Natural killer cell (primary cell): ENCODE results near the gene PXDN. TPM values are rescaled to one million over a fixed set of nuclear protein-coding genes. Genes with fewer than 3 reads are reported as not detected.

Source experiments
- ATAC-seq, 3 donors: fragments of 150-1000 bp in 2 of 3; fragments of 200-7000 bp in 1 of 3; cut with Tn5 transposase; 1 replicate in 1 of 3; 2 replicates in 2 of 3; pipeline ENCODE4 v1.10.0; 2021; ENCODE audit warnings: mild to moderate bottlenecking in 2 of 3, moderate library complexity in 2 of 3
- DNase-seq, 2 donors: peaks; one replicate each; pipeline versions ENCODE4 v3.0.0 to v3.0.0-alpha.2; 2013 to 2021; ENCODE audit warnings: mixed read lengths in 1 of 2
- H3K27ac ChIP-seq: one replicate; pipeline ENCODE4 v1.5.1; 2013; ENCODE audit warnings: mild to moderate bottlenecking, low read length
- H3K27me3 ChIP-seq: one replicate; pipeline ENCODE4 v1.6.1; 2013; ENCODE audit warnings: low read length; ENCODE audit not compliant: control insufficient read depth, insufficient read depth
- H3K36me3 ChIP-seq: one replicate; pipeline ENCODE4 v1.6.1; 2013; ENCODE audit warnings: low read length; ENCODE audit not compliant: control insufficient read depth, insufficient read depth
- H3K4me1 ChIP-seq: one replicate; pipeline ENCODE4 v1.6.1; 2013; ENCODE audit warnings: low read length; ENCODE audit not compliant: control insufficient read depth, insufficient read depth
- H3K4me3 ChIP-seq: one replicate; pipeline ENCODE4 v1.5.1; 2013; ENCODE audit warnings: low read length
- H3K9me3 ChIP-seq: one replicate; pipeline ENCODE4 v1.6.1; 2013; ENCODE audit warnings: low read length; ENCODE audit not compliant: control insufficient read depth, insufficient read depth
- H3K27ac Mint-ChIP-seq, 2 donors: one replicate each; pipeline ENCODE4 v1.8.0; 2022; ENCODE audit warnings: mild to moderate bottlenecking in 2 of 2, mixed read lengths in 2 of 2, moderate library complexity in 1 of 2
- H3K27me3 Mint-ChIP-seq, 2 donors: one replicate each; pipeline ENCODE4 v1.8.0; 2022; ENCODE audit warnings: low read depth in 2 of 2, mixed read lengths in 2 of 2
- H3K36me3 Mint-ChIP-seq: one replicate; pipeline ENCODE4 v1.8.0; 2022; ENCODE audit warnings: mixed read lengths
- H3K4me1 Mint-ChIP-seq, 2 donors: one replicate each; pipeline ENCODE4 v1.8.0; 2022; ENCODE audit warnings: mixed read lengths in 2 of 2
- H3K4me3 Mint-ChIP-seq: one replicate; pipeline ENCODE4 v1.8.0; 2022; ENCODE audit warnings: mild to moderate bottlenecking, moderate library complexity, mixed read lengths
- H3K9me3 Mint-ChIP-seq, 2 donors: one replicate each; pipeline ENCODE4 v1.8.0; 2022; ENCODE audit warnings: mixed read lengths in 2 of 2
- CTCF ChIP-seq: fragments of 200-600 bp; IDR thresholded peaks from one replicate; pipeline ENCODE4 v1.8.0; 2022; ENCODE audit warnings: antibody characterized with exemption
- WGBS: methylation state at CpG from one replicate; pipeline ENCODE4 v1.1.7; 2013; ENCODE audit warnings: missing lambda C conversion rate; ENCODE audit not compliant: insufficient coverage; 5-methylcytosine and 5-hydroxymethylcytosine counted together
- intact Hi-C: fragments of 100-400 bp; cut with micrococcal nuclease; formaldehyde crosslinking; loops from one replicate; pipeline ENCODE4 v1.14.2; 2022
- total RNA-seq, 4 donors: library from RNA; stranded (reverse); fragments of 120-200 nt in 1 of 4; gene quantifications; one replicate each; pipeline versions ENCODE4 v1.2.3 to v1.2.4, GENCODE V29; 2013 to 2022

PXDN gene
- total RNA-seq, 3 donors from 2014 or later (not counting 1 experiment from before 2014, with no cell fraction given), result 2.1 to 3.7 (median 2.5) TPM

GRCh38 chr2:1793001-1793867 lies 48.9 kb upstream of the PXDN start:
- H3K4me3 Mint-ChIP-seq, result no peak overlapping the region
- H3K36me3 Mint-ChIP-seq, result no peaks in the 10 kb centered on the region
- Histone ChIP-seq H3K36me3 (no peaks in the 10 kb centered on the region), H3K4me3 (no peak overlapping the region), H3K9me3 (peaks cover 3% of the 10 kb centered on the region), H3K27ac (no peak overlapping the region), H3K4me1 (no peaks in the 10 kb centered on the region), H3K27me3 (no peaks in the 10 kb centered on the region)
- intact Hi-C loops, result no loop called here
- no peak for ATAC-seq
- 91% methylated on average over 23 of the region's 23 CpGs for WGBS
- DNase-seq, result no peak
- TF ChIP-seq CTCF, result no peak
- no peaks in the 10 kb centered on the region for H3K9me3 Mint-ChIP-seq
- H3K4me1 Mint-ChIP-seq, result peaks cover 0 to 7% of the 10 kb centered on the region in 2 donors
- H3K27ac Mint-ChIP-seq, result no peak overlapping the region
- H3K27me3 Mint-ChIP-seq, result peaks cover 2 to 7% of the 10 kb centered on the region in 2 donors

DNA sequence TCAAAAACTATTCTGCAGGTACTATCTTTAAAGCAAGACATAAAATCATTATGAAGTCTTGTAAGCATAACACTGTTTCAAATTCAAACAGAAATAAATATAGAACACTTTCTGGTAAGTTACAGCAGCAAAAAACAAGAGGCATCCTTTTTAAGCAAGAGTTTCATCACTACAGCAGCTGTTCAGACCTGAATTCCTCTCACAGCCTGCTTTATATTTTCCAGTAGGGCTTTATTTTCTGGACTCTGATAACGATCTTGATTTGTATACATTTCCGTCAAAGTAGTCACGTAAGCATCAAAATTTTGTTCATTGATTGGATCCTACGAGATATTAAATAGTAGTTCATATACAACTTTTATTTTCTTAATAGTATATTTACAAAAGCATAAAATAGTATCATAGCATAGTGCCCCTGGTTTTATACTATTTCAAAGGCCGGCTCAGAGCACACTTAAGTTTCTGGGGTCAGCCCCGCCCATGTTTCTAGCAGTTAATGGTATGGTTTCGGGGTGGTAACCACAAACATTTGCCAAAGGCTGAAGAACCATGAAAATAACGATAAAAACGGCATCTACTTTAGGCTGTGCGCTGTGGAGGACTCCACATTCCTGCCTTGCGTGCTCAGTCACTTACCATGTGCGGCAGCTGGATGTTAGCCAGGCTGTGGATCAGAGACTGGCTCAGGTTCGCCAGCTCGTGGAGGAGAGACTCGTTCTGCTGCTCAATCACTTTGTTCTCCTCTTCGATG lies 47.5 kb upstream of the PXDN start:
- H3K4me1 Mint-ChIP-seq, result peaks cover 0 to 5% of the 10 kb centered on the region in 2 donors
- TF ChIP-seq CTCF, result no peak
- H3K36me3 ChIP-seq, result no peaks in the 10 kb centered on the region
- no peak overlapping the region for H3K4me3 ChIP-seq
- WGBS, result 88% methylated on average over 14 of the region's 16 CpGs
- H3K27ac ChIP-seq, result no peak overlapping the region
- H3K9me3 Mint-ChIP-seq, result no peaks in the 10 kb centered on the region
- ATAC-seq (no peak), DNase-seq (no peak)
- H3K27me3 ChIP-seq, result no peaks in the 10 kb centered on the region
- H3K4me3 Mint-ChIP-seq, result no peak overlapping the region
- no peaks in the 10 kb centered on the region for H3K36me3 Mint-ChIP-seq
- intact Hi-C loops, result no loop called here
- no peaks in the 10 kb centered on the region for H3K4me1 ChIP-seq
- no peak overlapping the region for H3K27ac Mint-ChIP-seq
- H3K27me3 Mint-ChIP-seq, result peaks cover 2 to 18% of the 10 kb centered on the region in 2 donors
- H3K9me3 ChIP-seq, result peaks cover 3% of the 10 kb centered on the region

DNA sequence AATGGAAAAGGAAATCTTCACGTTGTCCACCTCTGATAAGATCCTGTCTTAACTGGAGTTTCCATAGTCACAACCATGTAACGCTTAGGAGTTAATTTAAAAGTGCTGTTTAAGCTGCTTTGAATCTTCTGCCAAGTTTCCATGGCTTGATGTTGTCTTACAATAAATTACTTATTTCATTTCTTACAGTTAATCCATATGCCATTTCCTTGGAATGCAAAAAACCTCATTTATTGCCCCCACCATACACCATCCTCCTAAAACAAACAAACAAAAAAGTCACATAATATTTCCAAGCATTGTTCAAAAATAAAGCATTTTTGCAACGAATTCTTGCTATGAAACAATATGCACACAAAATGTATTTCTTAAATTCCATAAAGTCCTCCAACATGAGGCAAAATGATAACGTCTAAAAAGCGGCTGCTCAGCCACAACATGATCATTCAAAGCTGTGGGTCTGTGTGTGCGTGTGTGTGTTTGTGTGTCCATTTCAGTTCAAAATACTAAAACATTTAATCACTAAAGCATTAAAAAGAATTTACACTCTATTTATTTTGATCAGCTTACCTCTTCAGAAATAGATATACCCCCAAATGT lies 46.8 kb upstream of the PXDN start:
- Mint-ChIP-seq H3K27me3 (peaks cover 2 to 18% of the 10 kb centered on the region in 2 donors), H3K9me3 (no peaks in the 10 kb centered on the region), H3K4me3 (no peak overlapping the region), H3K27ac (no peak overlapping the region), H3K4me1 (peaks cover 0 to 5% of the 10 kb centered on the region in 2 donors), H3K36me3 (no peaks in the 10 kb centered on the region)
- ATAC-seq (no peak), DNase-seq (no peak)
- H3K27ac ChIP-seq, result no peak overlapping the region
- intact Hi-C loops, result no loop called here
- no peaks in the 10 kb centered on the region for H3K4me1 ChIP-seq
- peaks cover 3% of the 10 kb centered on the region for H3K9me3 ChIP-seq
- H3K36me3 ChIP-seq, result no peaks in the 10 kb centered on the region
- no peak overlapping the region for H3K4me3 ChIP-seq
- no peaks in the 10 kb centered on the region for H3K27me3 ChIP-seq
- no peak for TF ChIP-seq CTCF
- WGBS, result 80% methylated on average over 4 of the region's 6 CpGs
